GM21529 (cell line): ENCODE measurements around the gene SUCLG2.
A peak's percentile ranks its signal among the peaks of the same experiment; 100 is the strongest.

Experiments
- ATAC-seq: cut with Tn5 transposase; IDR thresholded peaks from one replicate; pipeline ENCODE4 v1.9.1; 2021; ENCODE audit not compliant: unreplicated experiment

SUCLG2 gene

GRCh38 chr3:67650084-67650483 lies 4.3 kb downstream of the SUCLG2 start:
- no peak for ATAC-seq

GRCh38 chr3:67649681-67650080 lies 4.7 kb downstream of the SUCLG2 start:
- ATAC-seq = no peak

GRCh38 chr3:67648701-67649100 lies 5.7 kb downstream of the SUCLG2 start:
- no peak for ATAC-seq

- no peak for ATAC-seq
Measured at GRCh38 chr3:67648229-67648628, 6.2 kb downstream of the SUCLG2 start.

GRCh38 chr3:67647390-67647878 lies 7.0 kb downstream of the SUCLG2 start:
- ATAC-seq = no peak

GRCh38 chr3:67646586-67647234 lies 7.7 kb downstream of the SUCLG2 start:
- no peak for ATAC-seq

GRCh38 chr3:67644827-67645226 lies 9.6 kb downstream of the SUCLG2 start:
- no peak for ATAC-seq

GRCh38 chr3:67642734-67643133 lies 11.7 kb downstream of the SUCLG2 start:
- ATAC-seq = no peak

- ATAC-seq = no peak
Measured at GRCh38 chr3:67642190-67642589, 12.2 kb downstream of the SUCLG2 start.

GRCh38 chr3:67641451-67641850 lies 13.0 kb downstream of the SUCLG2 start:
- no peak for ATAC-seq

GRCh38 chr3:67640023-67640660 lies 14.3 kb downstream of the SUCLG2 start:
- ATAC-seq = no peak

GRCh38 chr3:67637255-67637900 lies 17.0 kb downstream of the SUCLG2 start:
- no peak for ATAC-seq

- ATAC-seq = no peak
Measured at GRCh38 chr3:67635806-67636205, 18.6 kb downstream of the SUCLG2 start.

GRCh38 chr3:67635257-67635656 lies 19.2 kb downstream of the SUCLG2 start:
- no peak for ATAC-seq

- no peak for ATAC-seq
Measured at GRCh38 chr3:67630666-67631362, 23.6 kb downstream of the SUCLG2 start.

- ATAC-seq = no peak
Measured at GRCh38 chr3:67624687-67625086, 29.7 kb downstream of the SUCLG2 start.

- no peak for ATAC-seq
Measured at GRCh38 chr3:67624078-67624477, 30.3 kb downstream of the SUCLG2 start.

GRCh38 chr3:67622652-67623051 lies 31.8 kb downstream of the SUCLG2 start:
- no peak for ATAC-seq

- no peak for ATAC-seq
Measured at GRCh38 chr3:67620869-67621268, 33.5 kb downstream of the SUCLG2 start.

- ATAC-seq = no peak
Measured at GRCh38 chr3:67619991-67620390, 34.4 kb downstream of the SUCLG2 start.

- ATAC-seq = peak; percentile 54
Measured at GRCh38 chr3:67617518-67617917, 36.9 kb downstream of the SUCLG2 start.

- ATAC-seq = no peak
Measured at GRCh38 chr3:67616046-67616445, 38.4 kb downstream of the SUCLG2 start.
